Caco-2 (cell line): ENCODE results near the gene CATSPERZ. TPM values are rescaled to one million over a fixed set of nuclear protein-coding genes. Genes with fewer than 3 reads are reported as not detected.

Experiments used
- BruUV-seq: library from RNA; stranded (reverse); fragments of 400-500 nt; replicated peaks from 2 replicates; lab custom pipeline; 2021; lab: Mats Ljungman, UMichigan
- CTCF ChIA-PET: fragments of 300-600 bp; sonication (Branson Sonifier 250); formaldehyde crosslinking; loops from one replicate; lab custom pipeline; 2022; ENCODE audit warnings: antibody characterized with exemption; lab: Charles Lee
- POLR2A ChIA-PET: fragments of 300-600 bp; sonication (Branson Sonifier 250); formaldehyde crosslinking; loops from one replicate; lab custom pipeline; 2022; ENCODE audit warnings: antibody characterized with exemption; lab: Charles Lee
- DNase-seq, 2 experiments: peaks; one replicate each; pipeline versions ENCODE4 v3.0.0 to v3.0.0-alpha.2; 2020 to 2022
- H3K27me3 ChIP-seq: replicated peaks from 2 replicates; pipeline ENCODE4 v1.6.0; 2011; ENCODE audit warnings: low read length; ENCODE audit not compliant: control insufficient read depth, insufficient read depth
- H3K36me3 ChIP-seq: 2 replicates; pipeline ENCODE4 v1.5.1; 2011; ENCODE audit warnings: low read length; ENCODE audit not compliant: control insufficient read depth, insufficient read depth
- H3K4me1 ChIP-seq: fragments of 250-450 bp; sonication (Bioruptor Pico); 2 replicates; pipeline ENCODE4 v1.5.1; 2020; ENCODE audit warnings: mild to moderate bottlenecking
- H3K4me3 ChIP-seq: 2 replicates; pipeline ENCODE4 v1.5.1; 2011; ENCODE audit warnings: low read depth, mild to moderate bottlenecking, control low read depth, low read length
- H3K9me3 ChIP-seq: fragments of 250-450 bp; sonication (Bioruptor Pico); 2 replicates; pipeline ENCODE4 v1.5.1; 2020; ENCODE audit warnings: mild to moderate bottlenecking, moderate library complexity
- H3K27ac Mint-ChIP-seq: one replicate; pipeline ENCODE4 v1.8.0; 2022; ENCODE audit warnings: mixed read lengths; ENCODE audit not compliant: unreplicated experiment
- H3K27me3 Mint-ChIP-seq: one replicate; pipeline ENCODE4 v1.8.0; 2022; ENCODE audit warnings: mixed read lengths; ENCODE audit not compliant: insufficient read depth, unreplicated experiment
- H3K36me3 Mint-ChIP-seq: one replicate; pipeline ENCODE4 v1.8.0; 2022; ENCODE audit warnings: mild to moderate bottlenecking, mixed read lengths; ENCODE audit not compliant: insufficient read depth, unreplicated experiment
- H3K4me1 Mint-ChIP-seq: one replicate; pipeline ENCODE4 v1.8.0; 2022; ENCODE audit warnings: low read depth, mixed read lengths; ENCODE audit not compliant: unreplicated experiment
- H3K4me3 Mint-ChIP-seq: one replicate; pipeline ENCODE4 v1.8.0; 2022; ENCODE audit warnings: mild to moderate bottlenecking, moderate library complexity, mixed read lengths; ENCODE audit not compliant: unreplicated experiment
- H3K9me3 Mint-ChIP-seq: one replicate; pipeline ENCODE4 v1.8.0; 2022; ENCODE audit warnings: mixed read lengths; ENCODE audit not compliant: unreplicated experiment
- intact Hi-C: fragments of 100-400 bp; cut with micrococcal nuclease; formaldehyde crosslinking; loops from one replicate; pipeline ENCODE4 v1.10.0; 2022; ENCODE audit not compliant: unreplicated experiment
- total RNA-seq: library from RNA; stranded (reverse); gene quantifications from 2 replicates; pipeline ENCODE4 v1.2.3, GENCODE V29; 2022
- TF ChIP-seq, protein P1 (sequence below), 2 experiments: fragments of 200-600 bp in 1 of 2; IDR thresholded peaks; 1 replicate in 1 of 2; 2 replicates in 1 of 2; pipeline versions ENCODE4 v1.5.1 to v1.8.0; 2011 to 2022; ENCODE audit warnings: antibody characterized with exemption in 1 of 2, control low read depth in 1 of 2, inconsistent platforms in 1 of 2, low read depth in 1 of 2, low read length in 1 of 2, mild to moderate bottlenecking in 1 of 2, moderate library complexity in 1 of 2; ENCODE audit not compliant: insufficient read depth in 1 of 2, severe bottlenecking in 1 of 2, unreplicated experiment in 1 of 2

The CATSPERZ gene
- total RNA-seq, 1 experiment from 2014 or later = 12.8 TPM

DNA sequence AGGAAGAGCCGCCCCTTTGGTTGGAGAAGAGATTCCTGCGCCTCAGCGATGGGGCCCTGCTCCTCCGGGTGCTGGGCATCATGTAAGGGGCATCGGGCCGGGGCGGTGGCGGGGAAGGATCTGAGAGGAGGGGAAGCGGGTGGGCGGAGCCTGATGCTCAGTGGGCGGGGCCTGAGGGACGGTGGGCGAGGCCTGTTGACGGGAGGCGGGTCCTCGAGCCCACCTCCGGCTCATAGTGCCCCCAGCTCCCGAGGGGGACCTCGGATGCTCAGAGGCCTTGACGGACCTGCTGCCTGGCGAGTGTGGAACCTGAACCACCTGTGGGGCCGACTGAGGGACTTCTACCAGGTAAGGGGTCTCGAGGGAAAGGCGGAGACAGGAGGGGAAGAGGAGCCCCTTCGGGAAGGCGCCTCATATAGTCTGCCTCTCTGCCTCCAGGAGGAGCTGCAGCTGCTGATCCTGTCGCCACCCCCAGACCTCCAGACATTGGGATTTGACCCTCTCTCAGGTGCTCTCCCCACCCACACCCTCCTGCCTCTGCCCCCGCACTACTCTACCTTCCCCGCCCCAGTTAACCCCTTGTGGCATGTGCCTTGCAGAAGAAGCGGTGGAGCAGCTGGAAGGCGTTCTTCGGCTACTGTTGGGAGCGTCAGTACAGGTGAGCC is 40.6 kb downstream of the CATSPERZ start:
- POLR2A ChIA-PET = interaction anchor here (0.7 kb wide), 1 partner anchor 23 kb away, joined by 3 read pairs; the partner anchor contains the start of gene PRDX5
- H3K4me1 Mint-ChIP-seq = peaks cover under 1% of the 10 kb centered on the region
- intact Hi-C loops = no loop called here
- H3K36me3 ChIP-seq = no peaks in the 10 kb centered on the region
- H3K4me3 Mint-ChIP-seq = no peak overlapping the region
- CTCF ChIA-PET = interaction anchor here (1.0 to 3.1 kb wide), 4 partner anchors 9 to 36 kb away, joined by 3 to 12 read pairs (median 6); partner anchors contain the start of gene PRDX5
- H3K27me3 ChIP-seq = no peaks in the 10 kb centered on the region
- H3K36me3 Mint-ChIP-seq = no peaks in the 10 kb centered on the region
- TF ChIP-seq, protein P1, sequence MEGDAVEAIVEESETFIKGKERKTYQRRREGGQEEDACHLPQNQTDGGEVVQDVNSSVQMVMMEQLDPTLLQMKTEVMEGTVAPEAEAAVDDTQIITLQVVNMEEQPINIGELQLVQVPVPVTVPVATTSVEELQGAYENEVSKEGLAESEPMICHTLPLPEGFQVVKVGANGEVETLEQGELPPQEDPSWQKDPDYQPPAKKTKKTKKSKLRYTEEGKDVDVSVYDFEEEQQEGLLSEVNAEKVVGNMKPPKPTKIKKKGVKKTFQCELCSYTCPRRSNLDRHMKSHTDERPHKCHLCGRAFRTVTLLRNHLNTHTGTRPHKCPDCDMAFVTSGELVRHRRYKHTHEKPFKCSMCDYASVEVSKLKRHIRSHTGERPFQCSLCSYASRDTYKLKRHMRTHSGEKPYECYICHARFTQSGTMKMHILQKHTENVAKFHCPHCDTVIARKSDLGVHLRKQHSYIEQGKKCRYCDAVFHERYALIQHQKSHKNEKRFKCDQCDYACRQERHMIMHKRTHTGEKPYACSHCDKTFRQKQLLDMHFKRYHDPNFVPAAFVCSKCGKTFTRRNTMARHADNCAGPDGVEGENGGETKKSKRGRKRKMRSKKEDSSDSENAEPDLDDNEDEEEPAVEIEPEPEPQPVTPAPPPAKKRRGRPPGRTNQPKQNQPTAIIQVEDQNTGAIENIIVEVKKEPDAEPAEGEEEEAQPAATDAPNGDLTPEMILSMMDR (IDR thresholded peaks at IDR 0.05; ENCODE audit: insufficient read depth in 1 of 2, low read depth in 1 of 2, low read length in 1 of 2, severe bottlenecking in 1 of 2, unreplicated experiment in 1 of 2) = no peak
- DNase-seq = no peak
- no peaks in the 10 kb centered on the region for H3K4me1 ChIP-seq
- no TSS peak for BruUV-seq
- no peaks in the 10 kb centered on the region for H3K9me3 Mint-ChIP-seq
- H3K9me3 ChIP-seq = no peaks in the 10 kb centered on the region
- H3K27me3 Mint-ChIP-seq = no peaks in the 10 kb centered on the region
- H3K4me3 ChIP-seq = no peak overlapping the region
- H3K27ac Mint-ChIP-seq = no peak overlapping the region

DNA sequence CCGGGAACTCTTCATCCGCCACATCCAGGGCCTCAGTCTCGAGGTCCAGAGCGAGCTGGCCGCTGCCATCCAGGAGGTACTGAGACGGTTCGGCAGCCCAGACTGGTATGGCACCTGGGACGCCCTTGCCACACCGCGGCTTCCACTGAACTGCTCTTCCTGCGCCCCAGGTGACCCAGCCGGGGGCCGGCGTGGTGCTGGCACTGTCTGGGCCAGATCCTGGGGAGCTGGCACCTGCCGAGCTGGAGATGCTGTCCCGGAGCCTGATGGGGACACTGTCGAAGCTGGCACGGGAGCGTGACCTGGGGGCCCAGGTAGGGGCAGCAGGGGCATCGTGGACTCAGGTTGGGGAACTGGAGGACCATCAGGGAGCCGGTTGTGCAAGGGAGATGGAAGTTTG is 41.3 kb downstream of the CATSPERZ start:
- Histone ChIP-seq H3K4me1 (no peaks in the 10 kb centered on the region), H3K27me3 (no peaks in the 10 kb centered on the region), H3K4me3 (no peak overlapping the region), H3K36me3 (no peaks in the 10 kb centered on the region), H3K9me3 (no peaks in the 10 kb centered on the region)
- no peaks in the 10 kb centered on the region for H3K27me3 Mint-ChIP-seq
- no peaks in the 10 kb centered on the region for H3K4me1 Mint-ChIP-seq
- TF ChIP-seq, protein P1 (IDR thresholded peaks at IDR 0.05; ENCODE audit: insufficient read depth in 1 of 2, low read depth in 1 of 2, low read length in 1 of 2, severe bottlenecking in 1 of 2, unreplicated experiment in 1 of 2) = no peak
- ChIA-PET CTCF (interaction anchor here (1.0 to 3.1 kb wide), 4 partner anchors 10 to 37 kb away, joined by 3 to 12 read pairs (median 6); partner anchors contain the start of gene PRDX5), POLR2A (interaction anchor here (0.7 kb wide), 1 partner anchor 24 kb away, joined by 3 read pairs; the partner anchor contains the start of gene PRDX5)
- no peaks in the 10 kb centered on the region for H3K9me3 Mint-ChIP-seq
- no peak for DNase-seq
- intact Hi-C loops = no loop called here
- no peaks in the 10 kb centered on the region for H3K36me3 Mint-ChIP-seq
- no TSS peak for BruUV-seq
- no peak overlapping the region for H3K4me3 Mint-ChIP-seq
- no peak overlapping the region for H3K27ac Mint-ChIP-seq

DNA sequence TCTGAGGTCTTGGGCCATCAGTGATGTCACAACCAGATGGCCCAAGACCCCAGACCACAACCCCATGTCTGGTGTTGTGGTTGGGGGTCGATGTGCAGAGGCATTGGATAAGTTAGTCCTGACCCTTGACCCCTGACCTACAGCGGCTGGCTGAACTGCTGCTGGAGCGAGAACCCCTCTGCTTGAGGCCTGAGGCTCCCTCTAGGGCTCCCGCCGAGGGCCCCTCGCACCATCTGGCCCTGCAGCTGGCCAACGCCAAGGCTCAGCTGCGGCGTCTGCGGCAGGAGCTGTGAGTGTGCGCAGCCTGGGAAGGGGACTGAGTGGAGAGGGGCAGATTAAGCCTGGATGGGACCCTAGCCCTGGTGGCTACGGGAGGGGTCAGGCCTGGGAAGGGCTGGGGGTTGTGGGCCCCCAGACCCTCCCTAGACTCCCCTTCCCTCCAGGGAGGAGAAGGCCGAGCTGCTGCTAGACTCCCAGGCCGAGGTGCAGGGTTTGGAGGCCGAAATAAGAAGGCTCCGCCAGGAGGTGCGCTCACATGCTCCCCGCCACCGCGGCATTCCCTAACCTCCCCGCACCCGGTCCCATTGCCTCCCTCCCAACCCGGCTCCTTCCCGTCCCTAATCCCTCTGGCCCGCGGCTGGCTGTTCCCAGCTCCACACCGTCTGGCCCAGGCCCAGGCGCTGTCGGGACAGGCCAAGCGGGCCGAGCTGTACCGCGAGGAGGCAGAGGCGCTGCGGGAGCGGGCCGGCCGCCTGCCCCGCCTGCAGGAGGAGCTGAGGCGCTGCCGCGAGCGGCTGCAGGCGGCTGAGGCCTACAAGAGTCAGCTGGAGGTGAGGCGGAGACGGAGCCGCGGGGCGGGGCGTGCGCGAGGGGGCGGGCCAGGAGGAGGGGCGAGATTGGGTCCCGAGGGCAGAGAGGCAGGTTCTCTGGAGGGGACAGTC is 42.0 kb downstream of the CATSPERZ start:
- no peaks in the 10 kb centered on the region for H3K27me3 ChIP-seq
- H3K9me3 Mint-ChIP-seq = no peaks in the 10 kb centered on the region
- ChIA-PET POLR2A (interaction anchor here (0.6 kb wide), 2 partner anchors 17 to 38 kb away, joined by 3 to 14 read pairs; no protein-coding TSS in a partner anchor), CTCF (interaction anchor here (1.0 to 4.1 kb wide), 4 partner anchors 13 to 38 kb away, joined by 3 to 16 read pairs (median 10); partner anchors contain the start of genes PRDX5 and TRMT112)
- no peaks in the 10 kb centered on the region for H3K36me3 ChIP-seq
- no peaks in the 10 kb centered on the region for H3K27me3 Mint-ChIP-seq
- intact Hi-C loops = no loop called here
- H3K9me3 ChIP-seq = no peaks in the 10 kb centered on the region
- H3K36me3 Mint-ChIP-seq = no peaks in the 10 kb centered on the region
- H3K4me1 ChIP-seq = no peaks in the 10 kb centered on the region
- BruUV-seq = no TSS peak
- H3K4me3 Mint-ChIP-seq = no peak overlapping the region
- H3K4me3 ChIP-seq = no peak overlapping the region
- H3K27ac Mint-ChIP-seq = no peak overlapping the region
- no peak for DNase-seq
- TF ChIP-seq, protein P1 (IDR thresholded peaks at IDR 0.05; ENCODE audit: insufficient read depth in 1 of 2, low read depth in 1 of 2, low read length in 1 of 2, severe bottlenecking in 1 of 2, unreplicated experiment in 1 of 2) = no peak
- H3K4me1 Mint-ChIP-seq = peaks cover 2% of the 10 kb centered on the region
